ENCODE data around the gene CLASRP. TPM values are rescaled to one million over a fixed set of nuclear protein-coding genes. Genes with fewer than 3 reads are reported as not detected.

The CLASRP gene
- total RNA-seq, 2 donors from 2014 or later: 40.2 to 64.9 TPM

GRCh38 chr19:45112111-45112827 is 73.4 kb downstream of the CLASRP start:
- intact Hi-C loops (cut with DNase I): no loop called here
- ATAC-seq: no peak
- H3K4me1 ChIP-seq: peaks cover 26% of the 10 kb centered on the region
- H3K9me3 ChIP-seq: no peaks in the 10 kb centered on the region
- no peak overlapping the region for H3K27ac ChIP-seq
- H3K27me3 ChIP-seq: no peaks in the 10 kb centered on the region
- DNase-seq: no peak
- no peak overlapping the region for H3K4me3 ChIP-seq
- whole genome bisulfite sequencing, 2 donors: 89 to 94% methylated on average over 7 to 11 of the region's 11 CpGs
- H3K36me3 ChIP-seq (replicated peaks in 1 of 2; ENCODE audit: insufficient read depth in 1 of 2, low read depth in 2 of 2): no peaks in the 10 kb centered on the region
- TF ChIP-seq POLR2A (IDR thresholded peaks at IDR 0.05): no peak
- TF ChIP-seq, protein P1, sequence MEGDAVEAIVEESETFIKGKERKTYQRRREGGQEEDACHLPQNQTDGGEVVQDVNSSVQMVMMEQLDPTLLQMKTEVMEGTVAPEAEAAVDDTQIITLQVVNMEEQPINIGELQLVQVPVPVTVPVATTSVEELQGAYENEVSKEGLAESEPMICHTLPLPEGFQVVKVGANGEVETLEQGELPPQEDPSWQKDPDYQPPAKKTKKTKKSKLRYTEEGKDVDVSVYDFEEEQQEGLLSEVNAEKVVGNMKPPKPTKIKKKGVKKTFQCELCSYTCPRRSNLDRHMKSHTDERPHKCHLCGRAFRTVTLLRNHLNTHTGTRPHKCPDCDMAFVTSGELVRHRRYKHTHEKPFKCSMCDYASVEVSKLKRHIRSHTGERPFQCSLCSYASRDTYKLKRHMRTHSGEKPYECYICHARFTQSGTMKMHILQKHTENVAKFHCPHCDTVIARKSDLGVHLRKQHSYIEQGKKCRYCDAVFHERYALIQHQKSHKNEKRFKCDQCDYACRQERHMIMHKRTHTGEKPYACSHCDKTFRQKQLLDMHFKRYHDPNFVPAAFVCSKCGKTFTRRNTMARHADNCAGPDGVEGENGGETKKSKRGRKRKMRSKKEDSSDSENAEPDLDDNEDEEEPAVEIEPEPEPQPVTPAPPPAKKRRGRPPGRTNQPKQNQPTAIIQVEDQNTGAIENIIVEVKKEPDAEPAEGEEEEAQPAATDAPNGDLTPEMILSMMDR (IDR thresholded peaks at IDR 0.05): no peak

DNA sequence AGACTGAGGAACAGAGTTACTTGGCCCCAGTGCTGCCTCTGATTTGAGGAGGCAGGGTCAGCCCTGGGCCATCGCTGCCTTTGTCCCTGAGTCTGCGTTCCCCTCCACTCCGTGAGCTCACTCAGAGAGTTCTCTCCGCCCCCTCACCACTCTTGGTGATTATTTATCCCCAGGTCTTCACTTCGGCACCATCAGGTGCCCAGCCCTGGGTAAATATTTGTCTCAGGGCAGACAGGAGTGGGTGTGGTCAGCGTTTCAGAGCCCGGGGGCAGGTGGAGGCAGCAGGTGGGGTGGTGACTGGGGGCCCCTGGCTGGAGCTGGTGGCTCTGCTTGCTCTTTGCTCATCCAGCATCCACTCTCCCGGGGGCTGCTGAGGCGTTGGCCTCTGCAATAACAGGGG is 74.8 kb downstream of the CLASRP start:
- no peak overlapping the region for H3K4me3 ChIP-seq
- no peak for TF ChIP-seq POLR2A (IDR thresholded peaks at IDR 0.05)
- TF ChIP-seq, protein P1 (IDR thresholded peaks at IDR 0.05): no peak
- ATAC-seq (peak; percentile 36), DNase-seq (peak in 3 of 4 donors; percentile 48 to 54 (median 50))
- no peaks in the 10 kb centered on the region for H3K9me3 ChIP-seq
- intact Hi-C loops (cut with DNase I): no loop called here
- H3K27me3 ChIP-seq: no peaks in the 10 kb centered on the region
- no peak overlapping the region for H3K27ac ChIP-seq
- H3K4me1 ChIP-seq: peaks cover 39% of the 10 kb centered on the region
- H3K36me3 ChIP-seq (replicated peaks in 1 of 2; ENCODE audit: insufficient read depth in 1 of 2, low read depth in 2 of 2): no peaks in the 10 kb centered on the region
- 10 to 23% methylated on average over 7 to 9 of the region's 9 CpGs for WGBS, 2 donors

GRCh38 chr19:45114116-45114515 is 75.3 kb downstream of the CLASRP start:
- H3K4me1 ChIP-seq: peaks cover 42% of the 10 kb centered on the region
- H3K27me3 ChIP-seq: no peaks in the 10 kb centered on the region
- no peak overlapping the region for H3K4me3 ChIP-seq
- TF ChIP-seq, protein P1 (IDR thresholded peaks at IDR 0.05): no peak
- no peak for TF ChIP-seq POLR2A (IDR thresholded peaks at IDR 0.05)
- H3K9me3 ChIP-seq: no peaks in the 10 kb centered on the region
- DNase-seq (no peak), ATAC-seq (no peak)
- no peaks in the 10 kb centered on the region for H3K36me3 ChIP-seq (replicated peaks in 1 of 2; ENCODE audit: insufficient read depth in 1 of 2, low read depth in 2 of 2)
- no peak overlapping the region for H3K27ac ChIP-seq
- intact Hi-C loops (cut with DNase I): no loop called here
- 63 to 77% methylated on average over 1 to 4 of the region's 4 CpGs for WGBS, 2 donors

DNA sequence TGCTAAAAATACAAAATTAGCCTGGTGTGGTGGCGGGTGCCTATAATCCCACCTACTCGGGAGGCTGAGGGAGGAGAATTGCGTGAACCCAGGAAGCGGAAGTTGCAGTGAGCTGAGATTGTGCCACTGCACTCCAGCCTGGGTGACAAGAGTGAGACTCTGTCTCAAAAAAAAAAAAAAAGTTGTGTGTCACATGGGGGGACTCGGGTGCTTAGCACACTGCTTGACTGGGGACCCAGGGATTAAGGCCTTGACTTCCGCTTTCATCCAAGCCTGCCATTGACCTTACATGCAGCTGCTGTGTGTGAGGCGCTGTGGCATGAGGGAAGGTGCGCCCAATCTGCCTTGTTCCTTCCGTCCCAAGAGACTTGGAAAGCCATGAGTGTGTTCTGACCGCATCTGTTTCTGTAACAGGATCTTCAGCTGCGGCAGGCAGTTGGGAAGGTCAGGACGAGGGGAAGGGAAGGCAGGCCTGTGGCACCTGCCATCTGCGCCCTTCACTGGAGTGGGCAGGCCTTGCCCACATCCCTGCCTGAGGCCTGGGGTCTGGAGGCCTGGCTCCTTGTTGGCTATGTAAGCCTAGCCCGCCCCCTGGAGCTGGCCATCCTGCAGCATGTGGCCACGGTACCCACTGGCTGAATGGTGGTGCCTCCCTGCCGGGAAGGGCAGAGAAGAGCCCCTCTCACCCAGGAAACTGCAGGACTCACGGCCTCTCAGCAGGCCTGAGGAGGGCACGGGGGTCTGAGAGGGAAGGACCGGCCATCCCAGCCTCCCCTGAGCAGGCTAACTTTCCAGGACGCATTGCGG is 77.2 kb downstream of the CLASRP start:
- H3K4me1 ChIP-seq: peaks cover 42% of the 10 kb centered on the region
- no peak for ATAC-seq
- no peak overlapping the region for H3K27ac ChIP-seq

More for the DNA sequence above, 77.2 kb downstream of the CLASRP start:
- WGBS, 2 donors: 89 to 93% methylated on average over 15 to 20 of the region's 21 CpGs
- H3K36me3 ChIP-seq (replicated peaks in 1 of 2; ENCODE audit: insufficient read depth in 1 of 2, low read depth in 2 of 2): no peaks in the 10 kb centered on the region
- TF ChIP-seq, protein P1 (IDR thresholded peaks at IDR 0.05): no peak
- TF ChIP-seq POLR2A (IDR thresholded peaks at IDR 0.05): no peak
- no peaks in the 10 kb centered on the region for H3K9me3 ChIP-seq
- no peaks in the 10 kb centered on the region for H3K27me3 ChIP-seq
- intact Hi-C loops (cut with DNase I): no loop called here
- DNase-seq: no peak
- no peak overlapping the region for H3K4me3 ChIP-seq
